HuH-7.5 (cell line): ENCODE measurements around the gene CEP41.
A peak's percentile ranks its signal among the peaks of the same experiment; 100 is the strongest.

Experiments used
- DNase-seq: peaks from one replicate; pipeline ENCODE4 v3.0.0; 2011; ENCODE audit warnings: low spot score

The CEP41 gene

DNA sequence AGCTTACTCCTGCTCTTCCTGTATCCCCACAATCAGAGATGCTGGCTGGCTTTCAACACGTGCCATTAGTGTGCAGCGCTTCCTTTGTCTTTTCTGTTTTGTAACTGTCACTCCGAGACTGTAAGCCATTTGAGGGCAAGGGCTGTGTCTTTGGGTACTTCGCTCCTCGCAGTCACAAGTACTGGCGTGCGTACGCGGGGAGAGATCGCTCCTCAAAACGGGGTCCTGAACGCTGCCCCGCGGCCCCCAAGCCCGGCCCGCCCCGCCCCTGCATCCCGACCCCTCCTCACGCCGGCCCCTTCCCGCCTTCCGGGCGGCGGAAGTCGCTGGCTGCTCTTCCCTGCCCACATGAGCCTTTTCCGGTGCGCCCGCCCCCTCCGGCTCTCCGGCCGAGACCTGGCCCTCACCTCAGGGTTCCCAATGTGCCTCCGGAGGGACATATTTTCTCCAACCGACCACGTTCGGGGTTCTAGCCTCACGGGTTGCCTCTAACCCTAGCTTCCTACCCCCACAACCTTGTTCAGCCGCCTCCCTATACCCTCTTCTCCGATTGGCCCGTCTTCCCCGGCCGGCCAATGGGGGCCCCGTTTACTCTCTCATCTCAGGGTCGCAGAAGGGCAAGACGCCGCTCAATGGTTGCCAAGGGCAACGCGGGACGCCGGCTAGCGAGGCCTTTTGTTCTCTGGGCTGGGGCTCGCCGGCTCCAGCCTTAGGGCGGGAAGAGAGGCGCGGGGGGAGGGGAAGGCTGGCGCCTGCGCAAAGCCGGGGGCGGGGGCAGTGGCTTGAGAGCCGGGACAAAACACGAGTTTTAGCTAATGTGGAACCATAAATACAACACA, at the start of gene CEP41:
TSS of gene CEP41 (minus strand) at position 490 of the 839 bp plus-strand sequence. CDS start at position 440, 50 bp downstream.
- DNase-seq: peak; percentile 90

- DNase-seq: no peak
These were observed 49.5 kb upstream of the CEP41 start for GRCh38 chr7:130490311-130490791.

GRCh38 chr7:130489140-130489983, 48.5 kb upstream of the CEP41 start:
- no peak for DNase-seq

GRCh38 chr7:130488392-130489139, 47.8 kb upstream of the CEP41 start:
- no peak for DNase-seq

GRCh38 chr7:130486954-130487436, 46.2 kb upstream of the CEP41 start:
- no peak for DNase-seq

GRCh38 chr7:130486114-130486953, 45.5 kb upstream of the CEP41 start:
- DNase-seq: peak; percentile 78

- DNase-seq: no peak
These were observed 44.9 kb upstream of the CEP41 start for GRCh38 chr7:130485734-130486113.

- DNase-seq: no peak
These were observed 42.2 kb upstream of the CEP41 start for GRCh38 chr7:130483031-130483430.

GRCh38 chr7:130481898-130482297, 41.1 kb upstream of the CEP41 start:
- no peak for DNase-seq

DNA sequence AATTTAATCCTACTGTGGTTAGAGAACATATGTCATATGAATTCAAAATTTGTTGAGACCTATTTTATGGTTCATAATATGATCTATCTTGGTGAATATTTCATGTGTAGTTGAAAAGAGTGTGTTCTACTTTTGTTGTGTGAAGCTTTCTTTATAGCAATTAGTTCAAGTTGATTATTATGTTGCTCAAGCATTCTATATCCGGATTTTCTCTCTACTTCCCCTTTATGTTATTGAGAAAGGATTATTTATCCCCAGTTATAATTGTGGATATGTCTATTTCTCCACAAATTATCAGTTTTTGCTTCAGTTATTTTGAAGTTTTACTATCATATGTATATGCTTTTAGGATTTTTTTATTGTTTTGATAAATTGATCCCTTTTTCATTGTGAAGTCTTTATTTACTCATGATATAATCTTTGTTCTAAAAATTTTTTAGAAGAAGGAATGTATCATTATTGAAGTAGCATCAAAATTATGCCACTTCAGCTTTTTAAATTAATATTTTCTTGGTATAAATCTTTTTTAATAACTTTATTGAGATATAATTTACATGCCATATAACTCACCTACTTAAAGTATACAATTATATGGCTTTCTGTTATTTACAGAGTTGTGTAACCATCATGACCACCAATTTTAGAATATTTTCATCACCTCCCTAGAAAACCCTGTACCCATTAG, 39.0 kb upstream of the CEP41 start:
- no peak for DNase-seq

- DNase-seq: no peak
These were observed 38.2 kb upstream of the CEP41 start for GRCh38 chr7:130478991-130479390.

DNA sequence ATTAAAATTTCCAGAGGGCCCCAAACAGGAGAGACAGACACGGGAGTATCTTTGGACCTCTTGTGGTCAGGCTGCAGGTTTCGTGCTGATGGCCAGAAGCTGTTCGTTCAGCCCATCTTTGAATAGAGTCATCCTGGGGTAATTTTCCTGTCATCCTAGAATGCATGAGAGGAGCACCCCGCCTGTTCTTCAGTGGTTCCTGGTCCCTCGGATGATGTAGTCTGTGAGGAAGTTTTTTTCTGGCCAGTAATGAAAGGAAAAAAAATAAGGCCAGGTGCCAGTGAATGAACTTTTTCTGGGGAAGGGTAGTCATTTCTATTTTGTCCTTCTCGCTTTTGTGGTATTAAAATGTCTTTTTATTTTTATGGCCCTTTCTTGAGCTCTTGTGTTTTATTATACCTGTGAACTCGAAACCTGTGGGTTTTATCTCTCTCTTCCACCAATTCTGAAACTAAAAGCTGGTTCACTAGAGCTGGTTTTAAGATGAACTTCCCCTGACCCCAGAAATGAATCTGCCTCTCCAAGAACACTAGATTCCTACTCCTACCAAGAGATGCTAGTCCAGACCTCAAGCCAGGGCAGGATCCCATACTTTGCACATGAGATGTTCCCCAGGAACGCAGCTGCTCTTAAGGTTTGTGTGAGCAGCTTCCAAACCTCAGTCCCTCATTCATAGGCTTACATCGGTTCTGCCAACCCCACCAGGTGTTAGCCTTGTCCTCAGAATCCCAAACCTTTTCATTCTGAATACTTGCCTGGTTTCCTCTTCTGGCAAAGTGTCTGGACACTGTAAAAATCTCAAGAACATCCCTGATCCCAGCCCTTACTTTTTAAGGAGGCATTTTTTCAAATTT, 35.7 kb upstream of the CEP41 start:
- no peak for DNase-seq

GRCh38 chr7:130475776-130476175, 35.0 kb upstream of the CEP41 start:
- no peak for DNase-seq

- no peak for DNase-seq
These were observed 33.1 kb upstream of the CEP41 start for GRCh38 chr7:130473876-130474275.

GRCh38 chr7:130473289-130473688, 32.5 kb upstream of the CEP41 start:
- no peak for DNase-seq

GRCh38 chr7:130471974-130472373, 31.2 kb upstream of the CEP41 start:
- DNase-seq: no peak

DNA sequence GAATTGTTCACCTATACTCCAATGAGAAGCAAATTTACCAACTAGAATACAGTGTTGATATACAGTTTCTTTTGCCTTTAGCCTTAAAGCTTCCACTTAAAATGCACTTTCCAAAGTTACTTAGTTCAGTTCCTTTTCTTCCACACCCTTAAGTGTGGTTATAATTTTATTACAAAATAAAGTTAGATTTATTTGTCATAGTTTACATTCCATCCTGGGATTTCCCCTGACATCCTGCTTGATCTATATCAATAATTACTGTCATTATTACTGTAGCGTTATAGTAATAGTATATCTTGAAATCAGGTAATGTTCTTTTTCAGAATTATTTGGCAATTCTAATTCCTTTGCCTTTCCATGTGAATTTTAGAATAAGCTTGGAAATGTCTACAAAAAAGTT, 27.8 kb upstream of the CEP41 start:
- DNase-seq: no peak

- no peak for DNase-seq
These were observed 23.0 kb upstream of the CEP41 start for GRCh38 chr7:130463553-130464434.

DNA sequence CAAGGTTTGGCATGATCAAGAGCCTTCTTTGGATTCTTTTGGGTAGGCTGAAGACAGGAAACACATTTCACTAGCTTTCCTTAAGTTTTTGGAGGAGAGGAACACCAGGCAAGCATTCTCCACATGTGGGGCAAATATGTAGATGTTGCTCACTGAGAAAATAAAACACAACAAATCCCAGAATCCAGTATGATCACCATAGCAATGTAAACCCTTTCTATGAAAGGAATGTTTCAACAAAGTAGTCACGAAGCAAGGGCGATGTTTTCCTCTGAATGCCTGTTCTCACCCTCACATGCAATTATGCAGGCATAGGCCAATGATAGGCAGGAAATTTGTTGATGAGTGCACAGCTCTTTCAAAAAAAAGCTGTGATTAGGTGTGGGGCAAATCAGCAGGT, 20.5 kb upstream of the CEP41 start:
- no peak for DNase-seq
